ENCODE data around the gene MOB3B. TPM values are rescaled to one million over a fixed set of nuclear protein-coding genes. Genes with fewer than 3 reads are reported as not detected.

Gene MOB3B
- polyA plus RNA-seq, 1 of the 3 experiments (the other 2 are of a cell fraction) = 0.90 TPM

GRCh38 chr9:27524236-27524635 lies 5.4 kb downstream of the MOB3B start, which contains the start of gene IFNK:
TSS of gene IFNK (plus strand) at chr9:27524290. CDS start at chr9:27524337, 47 bp downstream.
- Histone ChIP-seq H3K9me3 (no peaks in the 10 kb centered on the region), H3K36me3 (replicated peaks in 1 of 2; ENCODE audit: control insufficient read depth in 1 of 2, insufficient read depth in 2 of 2, low read length in 1 of 2) (no peaks in the 10 kb centered on the region), H3K4me3 (ENCODE audit: low read depth in 2 of 2, low read length in 1 of 2) (no peak within 1 kb of the TSS), H3K27me3 (ENCODE audit: insufficient read depth) (no peaks in the 10 kb centered on the region), H3K79me2 (ENCODE audit: insufficient read depth) (peaks cover 5% of the 10 kb centered on the region; the same call in 1 of the 2 replicates), H2AFZ (ENCODE audit: low read depth) (no peak within 1 kb of the TSS), H3K4me1 (ENCODE audit: control insufficient read depth in 1 of 2, insufficient read depth in 2 of 2, low read depth in 1 of 2, low read length in 1 of 2) (peaks cover 0 to 5% of the 10 kb centered on the region in 2 experiments; a peak in 2 of 4 replicates), H3K9me2 (no peaks in the 10 kb centered on the region), H4K20me1 (ENCODE audit: insufficient read depth) (no peaks in the 10 kb centered on the region), H3K4me2 (no peak within 1 kb of the TSS), H3K27ac (ENCODE audit: low read depth in 2 of 2, low read length in 1 of 2) (no peak within 1 kb of the TSS), H3F3A (replicated peaks; ENCODE audit: insufficient read depth) (peaks cover 22% of the 10 kb centered on the region), H3K9ac (no peak within 1 kb of the TSS)
- no peak for DNase-seq
- 95% methylated on average over 2 of the region's 2 CpGs for WGBS (ENCODE audit: low lambda C conversion rate)
- CTCF ChIA-PET = no interaction called here
- POLR2A ChIA-PET = no interaction called here
- TF ChIP-seq, protein P1, sequence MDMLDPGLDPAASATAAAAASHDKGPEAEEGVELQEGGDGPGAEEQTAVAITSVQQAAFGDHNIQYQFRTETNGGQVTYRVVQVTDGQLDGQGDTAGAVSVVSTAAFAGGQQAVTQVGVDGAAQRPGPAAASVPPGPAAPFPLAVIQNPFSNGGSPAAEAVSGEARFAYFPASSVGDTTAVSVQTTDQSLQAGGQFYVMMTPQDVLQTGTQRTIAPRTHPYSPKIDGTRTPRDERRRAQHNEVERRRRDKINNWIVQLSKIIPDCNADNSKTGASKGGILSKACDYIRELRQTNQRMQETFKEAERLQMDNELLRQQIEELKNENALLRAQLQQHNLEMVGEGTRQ (IDR thresholded peaks at IDR 0.05; ENCODE audit: borderline replicate concordance, low read depth, low read length) = no peak
- TF ChIP-seq GABPA (IDR thresholded peaks at IDR 0.05; ENCODE audit: low read depth) = no peak
- TF ChIP-seq RXRA (IDR thresholded peaks at IDR 0.05; ENCODE audit: borderline replicate concordance, low read depth) = no peak
- no peak for TF ChIP-seq RAD21 (IDR thresholded peaks at IDR 0.05; ENCODE audit: low read length)
- no peak for TF ChIP-seq SIN3A (IDR thresholded peaks at IDR 0.05; ENCODE audit: borderline replicate concordance, low read depth, low read length)
- no peak for TF ChIP-seq CTCF (IDR thresholded peaks at IDR 0.05)
- TF ChIP-seq FOXM1 (IDR thresholded peaks at IDR 0.05; ENCODE audit: low read depth) = no peak

DNA sequence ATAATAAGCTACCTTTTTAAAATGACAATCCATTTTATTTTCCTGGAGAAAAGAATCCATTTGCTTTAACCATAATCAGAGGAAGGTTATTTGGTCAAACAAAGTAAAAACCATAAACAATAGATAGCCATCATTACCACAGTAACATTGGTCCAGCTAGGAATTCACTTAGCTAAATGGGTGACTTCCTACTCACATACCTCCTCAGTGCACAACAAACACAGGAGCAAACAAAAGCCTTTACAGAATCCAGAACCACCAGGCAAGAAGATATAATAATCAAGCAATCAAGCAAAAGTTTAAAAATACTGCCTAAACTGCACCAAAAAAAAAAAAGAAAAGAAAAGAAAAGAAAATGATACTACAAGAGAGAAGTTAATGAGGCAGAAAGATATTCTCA lies 6.5 kb downstream of the MOB3B start:
- no peak overlapping the region for H3K9ac ChIP-seq
- no peak for DNase-seq
- H4K20me1 ChIP-seq (ENCODE audit: insufficient read depth) = no peaks in the 10 kb centered on the region
- CTCF ChIA-PET = interaction anchor here (1.2 kb wide), 1 partner anchor 52 kb away, joined by 3 read pairs; no protein-coding TSS in a partner anchor
- H3K27me3 ChIP-seq (ENCODE audit: insufficient read depth) = no peaks in the 10 kb centered on the region
- no peaks in the 10 kb centered on the region for H3K36me3 ChIP-seq (replicated peaks in 1 of 2; ENCODE audit: control insufficient read depth in 1 of 2, insufficient read depth in 2 of 2, low read length in 1 of 2)
- H2AFZ ChIP-seq (ENCODE audit: low read depth) = no peak overlapping the region
- H3F3A ChIP-seq (replicated peaks; ENCODE audit: insufficient read depth) = peaks cover 22% of the 10 kb centered on the region
- no peak for TF ChIP-seq PBX3 (IDR thresholded peaks at IDR 0.05)
- TF ChIP-seq, protein P2, sequence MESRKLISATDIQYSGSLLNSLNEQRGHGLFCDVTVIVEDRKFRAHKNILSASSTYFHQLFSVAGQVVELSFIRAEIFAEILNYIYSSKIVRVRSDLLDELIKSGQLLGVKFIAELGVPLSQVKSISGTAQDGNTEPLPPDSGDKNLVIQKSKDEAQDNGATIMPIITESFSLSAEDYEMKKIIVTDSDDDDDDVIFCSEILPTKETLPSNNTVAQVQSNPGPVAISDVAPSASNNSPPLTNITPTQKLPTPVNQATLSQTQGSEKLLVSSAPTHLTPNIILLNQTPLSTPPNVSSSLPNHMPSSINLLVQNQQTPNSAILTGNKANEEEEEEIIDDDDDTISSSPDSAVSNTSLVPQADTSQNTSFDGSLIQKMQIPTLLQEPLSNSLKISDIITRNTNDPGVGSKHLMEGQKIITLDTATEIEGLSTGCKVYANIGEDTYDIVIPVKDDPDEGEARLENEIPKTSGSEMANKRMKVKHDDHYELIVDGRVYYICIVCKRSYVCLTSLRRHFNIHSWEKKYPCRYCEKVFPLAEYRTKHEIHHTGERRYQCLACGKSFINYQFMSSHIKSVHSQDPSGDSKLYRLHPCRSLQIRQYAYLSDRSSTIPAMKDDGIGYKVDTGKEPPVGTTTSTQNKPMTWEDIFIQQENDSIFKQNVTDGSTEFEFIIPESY (IDR thresholded peaks at IDR 0.05; ENCODE audit: borderline replicate concordance, low read depth) = no peak
- no peak for TF ChIP-seq TEAD4 (IDR thresholded peaks at IDR 0.05; ENCODE audit: borderline replicate concordance, insufficient read depth)
- TF ChIP-seq RFX5 (IDR thresholded peaks at IDR 0.05; ENCODE audit: low read length) = no peak
- TF ChIP-seq, protein P3, sequence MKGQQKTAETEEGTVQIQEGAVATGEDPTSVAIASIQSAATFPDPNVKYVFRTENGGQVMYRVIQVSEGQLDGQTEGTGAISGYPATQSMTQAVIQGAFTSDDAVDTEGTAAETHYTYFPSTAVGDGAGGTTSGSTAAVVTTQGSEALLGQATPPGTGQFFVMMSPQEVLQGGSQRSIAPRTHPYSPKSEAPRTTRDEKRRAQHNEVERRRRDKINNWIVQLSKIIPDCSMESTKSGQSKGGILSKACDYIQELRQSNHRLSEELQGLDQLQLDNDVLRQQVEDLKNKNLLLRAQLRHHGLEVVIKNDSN (IDR thresholded peaks at IDR 0.05; ENCODE audit: borderline replicate concordance, low read depth) = no peak
- TF ChIP-seq REST (IDR thresholded peaks at IDR 0.05; ENCODE audit: low read depth, low read length) = no peak
- TF ChIP-seq TCF12 (IDR thresholded peaks at IDR 0.05) = no peak
- no peak for TF ChIP-seq FOXM1 (IDR thresholded peaks at IDR 0.05; ENCODE audit: low read depth)
- POLR2A ChIA-PET = no interaction called here
- peaks cover 0 to 2% of the 10 kb centered on the region in 2 experiments; a peak in 2 of 4 replicates for H3K4me1 ChIP-seq (ENCODE audit: control insufficient read depth in 1 of 2, insufficient read depth in 2 of 2, low read depth in 1 of 2, low read length in 1 of 2)
- H3K79me2 ChIP-seq (ENCODE audit: insufficient read depth) = peaks cover 5% of the 10 kb centered on the region; the same call in 1 of the 2 replicates
- H3K4me3 ChIP-seq (ENCODE audit: low read depth in 2 of 2, low read length in 1 of 2) = no peak overlapping the region
- no peak overlapping the region for H3K27ac ChIP-seq (ENCODE audit: low read depth in 2 of 2, low read length in 1 of 2)
- no peak overlapping the region for H3K4me2 ChIP-seq
- no peaks in the 10 kb centered on the region for H3K9me2 ChIP-seq
- H3K9me3 ChIP-seq = no peaks in the 10 kb centered on the region
